GF-D8 (cell line): ENCODE data around the gene AVEN.
"Not testable (repeated sequence)": the region's sequence is repeated elsewhere in the genome, so short reads cannot be mapped to it uniquely, and the experiment has no call there.

Experiments
- DNase-seq: peaks from one replicate; lab custom pipeline; 2025; lab: John Stamatoyannopoulos, UW

The AVEN gene

DNA sequence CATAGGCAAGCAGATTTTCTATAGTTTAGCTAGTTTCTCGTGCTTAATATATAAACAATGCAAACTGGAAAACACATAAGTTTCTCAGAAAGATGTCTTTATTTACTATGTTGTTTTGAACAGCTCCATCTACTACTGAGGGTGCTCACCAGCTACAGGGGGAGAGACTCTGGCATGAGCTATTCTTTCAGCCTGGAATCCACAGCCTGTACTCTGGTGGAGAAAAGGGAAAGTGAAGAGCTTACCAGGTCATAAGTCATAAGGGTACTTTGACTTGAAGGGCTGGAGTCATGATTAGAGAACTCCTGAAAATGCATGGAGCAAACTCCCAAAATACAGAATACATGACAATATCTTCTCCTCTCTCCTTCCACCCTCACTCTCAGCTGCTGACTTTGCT is 4.4 kb upstream of the AVEN start:
- DNase-seq: no peak

DNA sequence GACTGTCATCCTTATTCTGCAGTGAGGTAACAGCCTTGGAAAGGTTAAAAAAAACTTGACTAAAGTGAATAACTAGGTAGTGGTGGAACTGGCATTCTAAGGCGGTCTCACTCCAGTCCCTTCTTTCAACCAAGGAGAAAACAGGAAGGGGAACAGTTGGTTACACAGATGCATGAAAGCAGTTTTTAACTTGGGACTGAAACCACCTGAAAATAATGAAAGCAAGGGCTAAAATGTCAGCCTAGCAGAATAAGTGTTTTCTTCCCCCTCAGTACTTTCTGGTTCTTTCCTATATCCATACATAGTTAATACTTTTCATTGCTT is 748 bp upstream of the AVEN start:
- peak; percentile 19 for DNase-seq

DNA sequence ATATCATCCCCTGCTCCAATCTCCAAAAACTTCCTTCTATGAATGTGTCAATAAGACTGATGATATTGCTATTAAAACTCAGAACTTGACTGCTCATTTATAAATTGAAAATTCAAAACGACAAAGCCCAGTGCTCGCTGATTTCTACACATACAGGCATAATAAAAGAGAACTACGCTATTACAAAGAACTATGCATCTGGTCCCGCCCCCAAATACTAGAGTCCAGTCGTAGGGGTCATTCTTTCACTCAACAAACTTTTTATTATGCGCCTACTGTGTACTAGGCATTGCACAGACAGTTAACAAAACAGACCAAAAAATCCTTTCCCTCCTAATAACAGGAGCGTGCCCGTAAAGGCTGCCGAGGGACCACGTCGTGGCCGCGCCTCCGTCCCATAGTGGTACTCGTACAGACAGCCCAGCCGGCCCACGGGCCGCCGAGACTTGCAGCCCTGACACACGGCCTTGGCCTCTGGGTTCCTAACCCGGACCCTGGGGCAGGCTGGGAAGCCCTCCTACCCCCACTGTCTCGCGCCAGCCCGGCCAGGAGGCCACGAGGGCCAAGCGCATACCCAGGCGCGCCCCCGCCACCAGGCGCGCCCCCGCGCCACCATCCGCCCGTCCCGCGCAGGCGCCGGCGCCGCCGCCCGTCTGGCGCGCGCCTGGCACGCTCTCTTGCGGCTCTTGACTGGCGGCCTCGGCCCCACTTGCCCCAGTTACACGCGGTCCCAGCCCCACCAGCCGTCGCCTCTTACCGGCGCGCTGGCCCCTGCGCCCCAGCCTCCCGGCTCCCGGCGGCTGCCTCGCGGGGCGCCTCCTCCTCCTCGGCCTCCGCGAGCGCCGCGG is 757 bp downstream of the AVEN start:
- peak; percentile 11 for DNase-seq

DNA sequence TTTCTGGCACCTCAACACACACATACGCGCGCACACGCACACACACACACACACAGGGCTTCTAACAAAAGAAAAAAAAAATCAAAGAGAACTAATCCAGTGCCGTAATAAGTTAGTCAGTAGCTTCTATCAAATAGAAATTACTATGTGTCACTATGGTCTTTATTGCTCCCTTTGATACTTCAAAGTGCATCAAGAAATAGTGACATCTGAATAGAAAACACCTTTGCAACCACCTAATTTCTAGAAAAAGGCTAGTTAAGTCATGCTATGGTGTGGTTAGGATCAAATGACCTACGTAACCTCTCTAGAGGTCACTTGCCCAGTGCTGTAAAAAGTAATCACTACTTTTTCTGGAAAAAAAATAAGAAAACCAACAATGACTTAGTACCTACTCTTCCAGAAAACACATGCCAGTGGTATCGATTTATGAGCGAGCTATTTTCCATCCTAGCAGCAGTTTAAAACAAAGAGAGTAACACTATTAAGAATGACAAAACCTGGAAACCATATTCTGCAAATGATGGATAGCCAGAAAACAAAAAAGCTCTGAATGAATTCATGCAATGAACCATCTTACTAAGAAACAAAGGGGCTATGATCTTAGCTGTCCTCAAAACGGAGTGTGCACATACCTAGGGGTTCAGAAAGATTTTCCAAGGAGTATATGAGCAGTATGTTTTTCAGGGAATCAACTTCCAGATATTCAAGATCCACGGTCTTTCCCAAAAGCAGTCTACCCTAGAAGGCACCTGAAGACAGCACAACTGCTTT is 6.8 kb downstream of the AVEN start:
- DNase-seq: no peak

DNA sequence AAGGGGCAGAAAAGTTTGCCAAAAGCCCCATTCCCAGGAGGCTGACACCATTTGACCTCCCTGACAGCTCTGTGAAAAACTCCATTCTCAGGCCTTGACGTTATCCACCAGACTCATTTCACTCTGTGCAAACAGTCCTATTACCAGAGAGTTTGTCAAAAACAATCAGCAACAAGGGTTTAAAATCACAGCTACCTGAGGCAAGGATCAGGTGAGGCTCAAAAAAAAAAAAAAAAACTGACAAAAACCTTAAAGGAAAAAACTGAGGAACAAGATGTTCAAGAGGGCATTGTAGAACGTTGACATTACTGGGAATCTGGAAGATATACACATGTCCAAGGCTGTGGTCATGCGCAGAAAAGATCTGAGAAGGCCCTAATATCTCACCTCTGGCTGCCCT is 11.4 kb downstream of the AVEN start:
- DNase-seq: no peak

DNA sequence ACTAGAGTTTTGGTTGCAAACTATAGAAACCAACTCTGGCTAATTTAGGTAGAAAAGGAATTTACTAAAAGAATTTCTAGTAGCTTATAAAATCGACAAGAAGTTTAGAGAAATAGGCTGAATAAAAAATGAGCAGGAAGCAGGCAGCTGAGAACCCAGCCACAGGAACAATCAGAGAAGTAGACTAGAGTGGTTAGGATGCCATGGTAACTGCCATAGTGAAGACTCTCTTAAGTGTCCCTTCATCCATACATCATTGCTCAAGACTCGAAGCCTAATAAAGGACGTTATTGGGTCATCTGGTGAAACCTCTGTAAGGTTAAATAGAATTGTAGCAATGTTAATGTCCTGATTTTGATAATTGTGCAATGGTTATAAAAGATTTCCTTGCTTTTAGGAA is 13.8 kb downstream of the AVEN start:
- DNase-seq: no peak

DNA sequence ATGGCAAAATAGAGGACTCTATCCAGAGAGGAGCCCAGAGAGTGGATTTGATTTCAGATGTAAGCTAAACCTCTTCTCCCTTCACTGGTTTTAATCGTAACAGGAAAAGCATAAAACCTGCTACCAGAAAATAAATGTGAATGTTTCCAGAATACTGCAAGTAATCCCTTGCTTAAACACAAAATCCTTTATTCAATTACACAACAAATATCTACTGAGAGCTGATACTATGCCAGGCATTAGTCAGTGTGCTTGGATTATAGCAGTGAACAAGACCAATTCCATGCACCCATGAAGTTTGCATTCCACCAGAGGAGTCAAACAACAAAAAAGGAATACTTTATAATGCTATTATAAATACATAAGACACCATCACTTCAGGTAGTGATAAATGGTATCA is 15.1 kb downstream of the AVEN start:
- DNase-seq: no peak

DNA sequence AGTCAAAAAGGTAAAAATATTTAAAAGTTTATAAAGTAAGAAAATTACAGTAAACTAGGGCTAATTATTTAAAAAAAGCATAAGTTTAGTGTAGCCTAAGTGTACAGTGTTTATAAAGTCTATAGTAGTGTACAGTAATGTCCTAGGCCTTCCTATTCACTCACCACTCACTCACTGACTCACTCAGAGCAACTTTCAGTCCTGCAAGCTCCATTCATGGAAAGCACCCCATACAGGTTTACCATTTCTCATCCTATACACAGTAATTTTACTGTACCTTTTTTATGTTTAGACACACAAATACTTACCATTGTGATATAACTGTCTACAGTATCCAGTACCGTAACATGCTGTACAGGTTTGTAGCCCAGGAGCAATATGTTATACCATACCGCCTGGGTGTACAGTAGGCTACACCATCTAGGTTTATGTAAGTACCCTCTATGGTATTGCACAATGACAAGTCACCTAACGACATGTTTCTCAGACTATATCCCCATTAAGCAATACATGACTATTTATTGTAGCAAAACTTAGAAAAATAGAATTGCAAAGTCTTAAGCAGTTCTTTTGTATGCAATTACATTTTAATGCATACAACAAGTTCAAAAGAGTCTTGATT is 19.5 kb downstream of the AVEN start:
- DNase-seq: no peak

DNA sequence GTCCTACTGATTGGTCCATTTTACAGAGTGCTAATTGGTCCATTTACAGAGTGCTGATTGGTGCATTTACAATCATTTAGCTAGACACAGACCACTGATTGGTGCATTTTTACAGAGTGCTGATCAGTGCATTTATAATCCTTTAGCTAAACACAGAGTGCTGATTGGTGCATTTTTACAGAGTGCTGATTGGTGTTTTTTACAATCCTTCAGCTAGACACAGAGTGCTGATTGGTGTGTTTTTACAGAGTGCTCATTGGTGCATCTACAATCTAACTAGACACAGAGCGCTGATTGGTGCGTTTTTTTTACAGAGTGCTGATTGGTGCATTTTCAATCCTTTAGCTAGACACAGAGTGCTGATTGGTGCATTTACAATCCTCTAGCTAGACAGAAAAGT is 20.3 kb downstream of the AVEN start:
- DNase-seq: not testable (repeated sequence)

DNA sequence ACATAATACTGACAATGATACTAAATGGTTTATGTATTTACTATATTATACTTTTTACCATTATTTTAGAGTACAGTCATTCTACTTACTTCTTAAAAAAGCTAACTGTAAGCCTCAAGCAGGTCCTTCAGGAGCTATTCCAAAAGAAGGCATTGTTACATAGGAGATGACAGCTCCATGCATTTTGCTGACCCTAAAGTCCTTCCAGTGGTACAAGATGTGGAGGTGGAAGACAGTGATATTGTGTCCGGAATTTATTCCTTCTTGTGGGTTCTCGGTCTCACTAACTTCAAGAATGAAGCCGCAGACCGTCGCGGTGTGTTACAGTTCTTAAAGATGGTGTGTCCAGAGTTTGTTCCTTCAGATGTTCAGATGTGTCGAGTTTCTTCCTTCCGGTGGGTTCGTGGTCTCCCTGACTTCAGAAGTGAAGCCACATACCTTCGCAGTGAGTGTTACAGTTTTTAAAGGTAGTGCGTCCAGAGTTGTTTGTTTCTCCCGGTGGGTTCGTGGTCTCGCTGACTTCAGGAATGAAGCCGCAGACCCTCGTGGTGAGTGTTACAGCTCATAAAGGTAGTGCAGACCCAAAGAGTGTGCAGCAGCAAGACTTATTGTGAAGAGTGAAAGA is 20.9 kb downstream of the AVEN start:
- no peak for DNase-seq

DNA sequence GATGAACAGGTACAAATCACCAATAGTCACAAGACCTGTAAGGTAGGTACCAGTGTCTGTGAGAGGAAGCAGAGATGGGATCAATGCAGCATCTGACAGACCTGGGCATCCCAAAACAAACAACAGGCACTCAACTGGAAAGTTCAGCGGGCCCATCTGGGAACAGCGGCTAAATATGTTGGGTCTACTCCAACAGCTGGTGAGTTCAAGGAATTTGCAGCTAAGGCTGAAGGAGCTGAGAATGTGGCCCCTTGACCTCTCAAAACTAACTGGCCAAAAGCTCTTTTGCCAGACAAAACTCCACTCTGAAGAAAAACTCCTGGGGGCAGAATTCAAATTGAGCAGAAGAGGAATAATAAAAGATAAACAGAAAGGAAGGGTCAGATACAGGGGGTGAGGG is 24.4 kb downstream of the AVEN start:
- no peak for DNase-seq

DNA sequence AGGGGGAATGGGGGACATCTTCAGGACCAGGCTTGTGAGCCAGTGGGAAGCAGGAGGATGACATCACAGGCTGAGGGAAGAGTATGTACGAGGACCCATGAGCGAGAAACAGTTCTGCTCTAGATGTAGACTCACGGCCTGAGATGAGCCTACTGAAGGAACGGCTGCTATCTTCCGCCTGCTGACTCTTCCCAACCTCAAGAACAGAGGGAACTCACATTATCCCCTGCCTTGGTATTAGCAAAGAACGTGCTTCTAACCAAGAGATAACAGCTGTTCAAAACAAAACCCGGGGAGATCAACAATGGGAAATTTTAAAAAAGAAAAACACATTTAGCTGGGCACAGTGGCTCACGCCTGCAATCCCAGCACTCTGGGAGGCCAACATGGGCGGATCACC is 25.3 kb downstream of the AVEN start:
- no peak for DNase-seq

DNA sequence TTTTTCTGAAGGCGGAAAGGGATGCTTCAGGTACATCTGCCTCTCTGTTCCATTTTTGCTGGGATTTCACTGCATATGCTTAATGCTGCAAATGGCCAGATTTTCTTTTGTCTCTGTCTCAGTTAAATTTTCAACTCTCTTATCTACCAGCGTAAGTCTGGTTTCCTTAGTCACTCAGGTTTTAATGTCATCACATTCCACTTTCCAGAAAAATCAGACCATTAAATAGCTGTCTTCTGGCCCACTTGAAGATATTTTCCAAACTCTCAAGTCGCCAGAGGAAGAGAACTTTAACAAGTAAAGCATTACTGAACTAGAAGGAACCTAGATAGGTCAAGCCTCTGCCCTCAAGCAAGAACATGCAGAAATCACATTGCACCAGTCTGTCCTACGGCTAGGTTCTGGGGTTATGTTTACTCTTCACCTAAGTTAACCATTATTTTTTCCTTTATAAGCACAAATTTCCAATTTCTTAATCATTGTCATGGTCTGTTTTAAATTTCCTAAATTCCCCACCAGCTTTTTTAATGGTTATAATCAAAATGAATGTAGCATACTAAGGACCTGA is 26.5 kb downstream of the AVEN start:
- no peak for DNase-seq

DNA sequence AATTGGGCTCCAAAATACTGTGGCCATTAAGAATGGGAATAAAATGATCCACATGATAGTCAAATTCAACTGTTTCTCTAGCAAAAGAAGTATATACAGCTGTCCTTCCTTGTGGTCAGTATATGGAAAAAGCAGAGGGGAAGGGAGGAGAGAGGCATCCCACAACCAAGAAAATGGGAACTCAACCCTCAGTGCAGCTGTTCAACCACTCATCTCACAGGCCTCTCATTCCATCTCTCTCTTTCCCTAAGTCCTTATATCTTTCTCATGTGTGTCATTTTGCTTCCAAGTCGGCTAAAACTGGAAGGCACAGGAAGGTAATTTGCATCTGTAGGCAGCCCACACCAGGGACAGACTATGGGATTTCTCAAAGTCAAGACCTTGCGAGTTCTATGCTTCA is 27.5 kb downstream of the AVEN start:
- DNase-seq: no peak

DNA sequence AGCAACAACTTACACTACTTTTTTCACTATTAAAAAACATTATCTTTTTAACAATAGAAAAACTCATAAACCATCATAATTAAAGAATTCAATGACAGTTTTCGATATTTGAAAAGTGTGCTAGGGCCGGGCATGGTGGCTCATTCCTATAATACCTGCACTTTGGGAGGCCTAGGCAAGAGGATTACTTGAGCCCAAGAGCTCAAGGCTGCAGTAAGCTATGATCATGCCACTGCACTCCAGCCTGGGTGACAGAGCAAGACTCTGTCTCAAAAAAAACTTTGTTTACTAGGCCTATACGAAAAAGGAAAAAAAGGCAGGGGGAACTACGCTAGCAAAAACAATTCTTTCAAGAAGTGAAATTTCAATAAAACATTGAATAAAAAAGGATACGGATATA is 28.1 kb downstream of the AVEN start:
- DNase-seq: no peak

DNA sequence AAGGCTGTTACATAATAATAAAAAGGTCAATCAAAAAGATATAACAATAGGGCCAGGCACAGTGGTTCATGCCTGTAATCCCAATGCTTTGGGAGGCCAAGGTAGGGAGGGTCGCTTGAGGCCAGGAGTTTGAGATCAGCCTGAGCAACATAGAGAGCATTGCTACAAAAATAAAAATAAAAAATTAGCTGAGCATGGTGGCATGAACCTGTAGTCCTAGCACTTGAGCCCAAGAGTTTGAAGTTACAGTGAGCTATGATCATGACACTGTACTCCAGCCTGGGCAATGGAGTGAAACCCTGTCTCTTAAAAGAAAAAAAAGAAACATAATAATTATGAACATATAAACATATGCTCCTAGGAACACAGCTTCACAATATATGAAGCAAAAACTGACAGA is 29.3 kb downstream of the AVEN start:
- DNase-seq: no peak

DNA sequence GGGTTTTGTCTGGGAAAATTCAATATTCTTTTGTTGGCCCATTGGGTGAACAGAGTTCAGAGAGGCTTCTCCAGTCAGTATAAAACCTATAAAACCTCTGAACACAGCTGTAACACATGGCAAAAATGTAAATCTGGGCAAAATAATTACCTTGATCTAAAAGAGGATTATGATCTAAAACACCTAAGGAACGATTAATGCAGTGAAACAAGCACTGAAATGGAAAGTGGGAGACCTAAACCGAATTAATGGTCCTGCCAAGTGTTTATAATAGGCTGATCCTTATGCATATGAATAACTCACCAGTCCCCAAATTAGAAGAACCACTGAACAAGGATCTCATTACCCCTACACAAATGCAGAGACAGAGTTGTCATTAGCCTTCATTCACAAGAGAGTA is 32.6 kb downstream of the AVEN start:
- DNase-seq: no peak

DNA sequence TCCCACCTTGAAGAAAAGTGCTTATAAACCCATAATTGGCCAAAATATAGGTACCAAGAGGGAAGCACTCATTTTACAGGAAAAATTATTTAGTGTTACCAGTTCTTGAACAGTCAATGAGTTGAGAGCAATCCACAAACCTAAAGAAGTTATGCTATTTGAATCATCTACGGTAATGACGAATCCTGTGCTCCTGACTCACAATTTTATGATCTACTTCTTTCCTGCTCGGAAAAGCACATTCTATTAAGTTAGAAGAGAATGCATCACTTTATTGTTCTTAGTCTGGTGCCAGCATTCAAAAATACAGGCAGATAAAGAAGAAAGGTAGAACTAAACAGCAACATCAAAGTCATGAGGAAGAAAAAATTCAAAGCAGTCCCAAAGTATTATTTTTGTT is 37.5 kb downstream of the AVEN start:
- no peak for DNase-seq

DNA sequence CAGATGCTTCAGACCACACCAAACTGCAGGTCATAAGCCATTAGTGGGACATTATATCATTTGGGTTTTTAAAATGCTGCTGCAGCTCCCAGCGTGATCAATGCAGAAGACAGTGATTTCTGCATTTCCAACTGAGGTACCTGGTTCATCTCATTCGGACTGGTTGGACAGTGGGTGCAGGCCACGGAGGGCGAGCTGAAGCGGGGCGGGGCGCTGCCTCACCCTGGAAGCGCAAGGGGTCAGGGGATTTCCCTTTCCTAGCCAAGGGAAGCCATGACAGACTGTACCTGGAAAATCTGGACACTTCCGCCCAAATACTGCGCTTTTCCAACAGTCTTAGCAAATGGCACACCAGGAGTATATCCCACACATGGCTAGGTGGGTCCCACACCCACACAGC is 43.3 kb downstream of the AVEN start:
- not testable (repeated sequence) for DNase-seq

DNA sequence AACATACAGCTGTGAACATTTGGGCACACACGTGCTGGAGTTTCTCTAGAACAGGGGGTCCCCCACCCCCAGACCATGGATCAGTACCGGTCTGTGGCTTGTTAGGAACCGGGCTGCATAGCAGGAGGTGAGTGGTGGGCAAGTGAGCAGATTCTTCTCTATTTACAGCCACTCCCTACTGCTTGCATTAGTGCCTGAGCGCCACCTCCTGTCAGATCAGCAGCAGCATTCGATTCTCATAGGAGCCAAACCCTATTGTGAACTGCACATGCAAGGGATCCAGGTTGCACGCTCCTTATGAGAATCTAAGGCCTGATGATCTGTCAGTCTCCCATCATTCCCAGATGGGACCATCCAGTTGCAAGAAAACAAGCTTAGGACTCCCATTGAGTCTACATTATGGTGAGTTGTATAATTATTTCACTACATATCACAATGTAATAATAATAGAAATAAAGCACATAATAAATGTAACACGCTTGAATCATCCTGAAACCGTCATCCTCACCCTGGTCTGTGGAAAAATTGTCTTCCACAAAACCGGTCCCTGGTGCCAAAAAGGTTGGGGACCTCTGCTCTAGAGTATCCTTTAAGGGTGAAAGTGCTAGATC is 44.9 kb downstream of the AVEN start:
- DNase-seq: no peak

DNA sequence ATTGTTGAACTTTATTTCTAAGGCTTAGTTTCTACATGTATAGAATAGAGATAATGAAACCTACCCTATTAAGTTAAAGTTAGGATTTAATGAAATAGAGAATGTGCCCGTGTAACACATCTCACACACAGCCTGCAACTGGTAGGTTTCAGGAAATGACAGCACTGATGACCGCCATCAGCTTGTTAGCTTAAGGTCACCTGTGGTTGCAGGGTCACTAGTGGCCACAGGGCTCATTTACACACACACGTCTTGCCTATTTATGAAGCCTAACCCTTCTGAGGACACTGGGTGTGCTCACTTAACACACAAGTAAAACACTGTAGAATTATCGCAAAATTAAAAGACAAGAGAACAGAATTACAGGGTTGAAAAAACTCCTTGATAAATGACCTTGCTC is 50.6 kb downstream of the AVEN start:
- DNase-seq: no peak

DNA sequence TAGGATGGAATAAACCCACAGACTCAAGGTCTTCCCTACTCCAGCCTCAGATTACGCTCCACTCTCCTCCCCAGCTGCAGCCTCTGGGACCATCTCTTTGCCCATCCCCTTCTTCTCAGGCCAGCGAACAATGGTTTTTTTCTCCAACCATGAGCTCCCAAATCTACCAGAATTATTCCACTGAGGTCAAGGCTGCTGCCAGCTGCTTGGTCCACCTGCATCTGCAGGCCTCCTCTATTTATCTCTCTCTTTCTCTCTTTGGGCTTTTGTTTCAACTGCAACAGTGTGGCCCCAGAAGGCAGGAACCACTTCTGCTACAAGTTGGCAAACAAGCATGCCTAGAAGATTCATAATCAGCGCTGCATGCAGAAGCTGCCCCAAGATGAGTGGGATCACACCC is 51.6 kb downstream of the AVEN start:
- DNase-seq: no peak
